Ureter (tissue), 1 donor: ENCODE measurements around the gene TMEM94. TPM values are rescaled to one million over a fixed set of nuclear protein-coding genes. Genes with fewer than 3 reads are reported as not detected.

ENCODE experiments used
- DNase-seq: peaks from one replicate; pipeline ENCODE4 v3.0.0-alpha.2; 2020; ENCODE audit warnings: low spot score
- total RNA-seq: library from RNA; stranded (reverse); gene quantifications from one replicate; pipeline ENCODE4 v1.2.4, GENCODE V29; 2023
- donor health status: DM: yes; HTN: yes; CAD: no.

TMEM94 gene
- total RNA-seq, 1 donor from 2014 or later = 73.2 TPM

DNA sequence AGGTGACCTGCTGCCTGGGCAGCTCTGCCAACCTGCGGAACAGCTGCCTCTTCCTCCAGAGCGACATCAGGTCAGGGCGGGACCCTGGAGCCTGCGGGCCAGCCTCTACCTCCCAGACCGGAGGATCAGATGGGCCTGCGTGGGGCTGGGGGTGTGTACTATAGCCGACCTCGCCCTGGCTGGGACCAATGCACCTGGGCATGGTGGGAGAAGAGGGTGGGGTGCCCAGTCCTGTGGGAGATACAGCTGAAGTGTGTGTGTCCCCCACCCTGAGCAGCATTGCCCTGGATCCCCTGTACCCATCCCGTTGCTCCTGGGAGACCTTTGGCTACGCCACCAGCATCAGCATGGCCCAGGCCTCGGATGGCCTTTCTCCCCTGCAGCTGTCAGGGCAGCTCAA, 39.6 kb downstream of the TMEM94 start:
- no peak for DNase-seq

DNA sequence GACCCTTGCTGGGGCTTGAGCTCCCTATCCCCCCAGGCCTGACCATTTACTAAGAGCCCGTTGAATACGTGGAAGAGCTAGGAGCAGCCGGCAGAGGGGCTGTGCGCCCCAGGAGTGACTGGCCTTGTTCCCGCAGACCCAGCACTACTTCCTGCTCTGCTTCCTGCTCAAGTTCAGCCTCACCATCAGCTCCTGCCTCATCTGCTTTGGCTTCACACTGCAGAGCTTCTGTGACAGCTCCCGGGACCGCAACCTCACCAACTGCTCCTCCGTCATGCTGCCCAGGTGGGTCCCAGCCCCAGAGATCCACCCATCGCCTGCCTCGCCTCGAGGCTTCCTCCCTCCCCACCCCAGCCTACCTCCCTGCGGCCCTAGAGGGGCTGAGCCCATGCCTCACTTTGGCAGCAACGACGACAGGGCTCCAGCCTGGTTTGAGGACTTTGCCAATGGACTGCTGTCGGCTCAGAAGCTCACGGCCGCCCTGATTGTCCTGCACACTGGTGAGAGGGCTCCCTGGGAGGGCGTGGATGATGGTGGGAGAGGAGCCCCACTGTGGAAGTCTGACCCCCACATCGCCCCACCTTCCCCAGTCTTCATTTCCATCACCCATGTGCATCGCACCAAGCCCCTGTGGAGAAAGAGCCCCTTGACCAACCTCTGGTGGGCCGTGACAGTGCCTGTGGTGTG, 41.7 kb downstream of the TMEM94 start:
- DNase-seq = no peak

DNA sequence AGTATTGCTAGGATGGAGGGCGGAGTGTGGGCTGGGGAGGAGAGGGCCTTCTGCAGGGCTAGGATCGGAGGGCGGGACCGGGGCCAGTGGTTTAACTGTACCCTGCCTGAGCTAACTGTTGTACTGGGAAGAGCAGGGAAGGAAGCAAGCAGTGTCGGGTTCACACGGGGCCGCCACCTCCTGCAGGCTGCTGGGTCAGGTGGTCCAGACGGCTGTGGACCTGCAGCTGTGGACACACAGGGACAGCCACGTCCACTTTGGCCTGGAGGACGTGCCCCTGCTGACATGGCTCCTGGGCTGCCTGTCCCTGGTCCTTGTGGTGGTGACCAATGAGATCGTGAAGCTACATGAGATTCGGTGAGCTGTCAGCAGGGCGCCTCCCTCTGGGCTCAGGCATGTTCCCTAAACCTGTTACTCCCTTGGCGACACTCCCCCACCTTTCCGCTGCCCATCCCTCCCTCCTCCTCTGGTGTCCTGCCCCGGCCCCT, 42.3 kb downstream of the TMEM94 start:
- DNase-seq = no peak

DNA sequence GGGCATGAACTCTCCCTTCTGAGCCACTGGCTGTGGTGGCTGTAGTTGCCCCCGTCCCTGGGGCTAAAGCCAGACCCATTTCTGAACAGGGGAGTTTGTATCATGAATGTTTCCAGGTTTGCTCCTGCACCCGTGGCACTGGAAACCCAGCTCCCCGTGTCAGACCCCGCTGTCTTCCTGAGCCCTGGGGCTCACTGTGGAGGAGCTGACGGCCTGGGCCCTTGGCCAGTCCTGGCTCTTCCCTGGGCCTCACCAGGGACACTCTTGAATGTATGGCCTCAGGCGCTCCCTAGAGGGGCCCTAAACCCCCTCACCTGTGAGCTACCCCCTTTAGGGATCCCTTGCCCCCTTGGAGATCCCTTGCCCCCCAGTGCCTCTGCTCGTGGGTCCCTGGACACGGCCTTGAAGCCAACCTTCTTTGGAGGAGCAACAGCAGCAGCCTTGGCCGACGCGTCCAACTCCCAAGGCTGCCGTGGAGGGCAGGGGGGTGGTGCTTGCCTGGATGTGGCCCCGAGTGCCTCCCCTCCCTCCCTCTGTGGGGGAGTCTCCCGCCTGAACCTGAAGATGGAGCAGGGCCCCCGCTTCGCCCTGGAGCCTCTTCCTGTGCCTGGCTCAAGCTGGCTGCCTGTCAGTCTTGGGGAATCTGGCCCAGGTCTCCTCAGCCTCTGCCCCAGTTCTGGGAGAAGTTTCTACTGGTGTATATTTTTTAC, 43.0 kb downstream of the TMEM94 start:
- DNase-seq = no peak

DNA sequence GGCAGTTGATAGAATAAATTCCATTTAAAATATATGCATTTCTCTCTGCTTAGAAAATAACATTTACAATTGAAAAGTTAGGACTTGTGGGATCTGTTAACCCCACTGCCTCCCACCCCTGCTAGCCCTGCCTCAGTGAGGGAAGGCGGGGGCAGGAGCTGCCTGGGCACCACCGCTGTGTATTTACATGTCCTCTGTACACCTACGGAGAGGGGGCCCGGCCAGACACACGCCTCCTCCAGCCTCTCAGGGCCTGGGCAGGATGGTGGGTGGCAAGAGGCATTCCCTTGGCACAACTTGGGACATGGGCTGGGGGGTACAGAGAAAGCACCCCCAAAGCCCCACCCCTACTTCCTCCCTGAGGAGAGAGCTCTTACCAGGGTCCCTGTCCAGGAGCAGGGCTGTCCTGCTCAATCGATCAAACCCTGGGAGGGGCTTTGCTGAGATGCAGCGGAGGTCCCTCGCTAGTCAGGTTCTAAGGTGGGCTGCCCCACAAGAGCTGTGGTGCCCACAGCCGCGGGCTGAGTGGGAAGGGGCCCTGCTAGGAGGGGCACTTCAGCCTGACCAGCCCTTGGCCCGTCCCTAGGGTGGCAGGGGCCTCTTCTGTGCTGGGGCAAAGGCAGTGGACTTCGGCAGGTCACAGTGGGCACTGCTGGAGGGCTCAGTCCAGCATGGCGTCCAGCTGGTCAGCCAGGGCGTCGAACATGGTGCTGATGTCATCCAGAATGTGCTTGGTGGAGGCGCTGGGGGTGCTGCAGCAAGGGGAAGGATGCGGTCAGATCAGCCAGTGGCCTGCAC, 44.2 kb downstream of the TMEM94 start:
- DNase-seq = no peak

DNA sequence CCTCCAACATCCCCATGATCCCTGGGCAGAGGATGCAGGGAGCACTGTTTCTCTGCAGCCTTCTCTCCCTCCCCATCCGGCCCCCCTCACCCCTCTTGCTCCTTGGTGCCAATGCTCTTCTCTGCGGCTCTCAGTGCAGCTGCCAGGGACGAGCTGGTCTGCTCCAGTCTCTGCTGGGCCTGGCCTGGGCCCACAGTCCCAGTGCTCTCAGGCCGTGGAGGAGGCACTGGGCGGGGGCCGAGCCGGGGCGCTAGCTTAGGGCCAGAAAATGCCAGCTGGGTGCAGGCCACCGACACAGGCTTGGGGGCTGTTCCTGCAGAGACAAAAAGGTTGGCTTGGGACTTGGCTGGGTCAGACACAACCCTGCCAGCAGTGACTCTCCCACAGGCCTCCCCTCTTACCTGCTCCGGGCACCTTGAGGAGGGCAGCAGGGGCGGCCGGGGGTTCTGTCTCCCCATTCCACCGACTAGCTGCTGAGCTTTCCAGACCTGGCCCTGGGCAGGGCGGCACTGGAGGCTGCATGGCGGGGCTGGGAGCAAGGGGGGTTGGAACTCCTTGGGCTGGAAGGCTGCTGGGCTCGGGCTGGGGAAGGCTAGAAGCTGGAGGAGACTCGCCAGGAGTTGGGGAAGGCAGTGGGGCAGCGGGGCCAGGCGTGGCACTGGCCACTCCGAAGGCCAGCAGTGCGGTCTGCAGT, 45.1 kb downstream of the TMEM94 start:
- DNase-seq = no peak

DNA sequence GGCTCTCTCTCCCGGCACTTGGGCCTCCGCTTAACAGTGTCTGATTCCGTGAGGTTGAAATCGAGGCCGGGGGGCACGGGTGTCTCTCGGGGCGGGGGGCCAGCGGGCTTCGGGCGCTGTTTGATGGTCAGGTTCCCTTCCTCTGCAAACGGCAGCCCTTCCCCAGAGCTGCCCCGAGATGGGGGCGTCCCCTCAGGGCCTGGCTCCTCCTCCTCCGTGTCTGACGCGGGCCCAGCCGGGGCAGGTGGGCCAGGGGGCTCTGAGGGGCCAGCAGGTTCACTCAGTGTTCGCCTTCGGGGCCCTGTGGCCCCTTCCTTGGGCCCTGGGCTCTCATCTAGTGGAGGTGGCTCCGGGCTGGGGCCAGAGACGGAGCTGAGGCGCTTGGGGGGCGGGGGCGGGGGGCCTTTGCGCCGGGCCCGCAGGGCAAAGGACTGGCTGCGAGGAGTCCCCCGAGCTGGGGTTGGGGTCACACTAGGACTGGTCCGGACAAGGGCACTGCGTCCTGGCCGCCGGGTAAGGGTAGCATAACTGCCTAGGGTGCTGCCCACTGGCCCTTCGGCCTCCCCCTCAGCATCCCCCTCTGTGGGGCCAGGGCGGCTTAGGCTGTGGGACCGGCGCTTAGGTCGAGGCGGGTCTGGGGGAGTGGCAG, 45.8 kb downstream of the TMEM94 start:
- no peak for DNase-seq

DNA sequence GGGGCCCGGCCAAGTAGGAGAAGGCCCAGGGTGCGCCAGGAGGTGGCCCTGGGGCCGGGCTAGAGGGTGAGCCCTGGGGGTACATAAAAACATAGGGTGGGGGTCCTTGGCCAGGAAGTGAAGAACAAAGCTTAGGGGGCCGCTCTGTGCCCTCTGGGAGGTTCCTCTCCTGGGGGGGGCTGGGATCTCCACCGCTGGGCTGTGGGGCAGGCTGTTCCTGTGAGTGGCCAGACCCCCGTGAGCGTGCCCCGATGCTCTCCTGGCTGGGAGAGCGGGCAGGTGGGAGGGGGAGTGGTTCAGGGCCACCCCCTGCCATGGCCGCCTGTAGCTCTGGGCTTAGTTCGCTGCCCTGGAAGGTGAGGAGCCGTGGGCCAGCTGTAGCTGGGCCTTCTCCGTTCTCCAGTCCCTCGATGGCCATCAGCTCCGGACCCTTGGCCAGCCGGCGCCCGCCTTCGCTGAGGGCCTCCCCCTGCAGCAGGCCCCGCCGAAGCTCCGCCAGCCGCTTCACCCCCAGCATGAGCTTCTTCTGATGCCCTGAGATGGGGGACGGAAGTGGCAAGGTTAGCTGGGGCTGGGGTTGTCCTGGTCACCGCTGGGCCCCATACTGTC, 46.4 kb downstream of the TMEM94 start:
- no peak for DNase-seq

DNA sequence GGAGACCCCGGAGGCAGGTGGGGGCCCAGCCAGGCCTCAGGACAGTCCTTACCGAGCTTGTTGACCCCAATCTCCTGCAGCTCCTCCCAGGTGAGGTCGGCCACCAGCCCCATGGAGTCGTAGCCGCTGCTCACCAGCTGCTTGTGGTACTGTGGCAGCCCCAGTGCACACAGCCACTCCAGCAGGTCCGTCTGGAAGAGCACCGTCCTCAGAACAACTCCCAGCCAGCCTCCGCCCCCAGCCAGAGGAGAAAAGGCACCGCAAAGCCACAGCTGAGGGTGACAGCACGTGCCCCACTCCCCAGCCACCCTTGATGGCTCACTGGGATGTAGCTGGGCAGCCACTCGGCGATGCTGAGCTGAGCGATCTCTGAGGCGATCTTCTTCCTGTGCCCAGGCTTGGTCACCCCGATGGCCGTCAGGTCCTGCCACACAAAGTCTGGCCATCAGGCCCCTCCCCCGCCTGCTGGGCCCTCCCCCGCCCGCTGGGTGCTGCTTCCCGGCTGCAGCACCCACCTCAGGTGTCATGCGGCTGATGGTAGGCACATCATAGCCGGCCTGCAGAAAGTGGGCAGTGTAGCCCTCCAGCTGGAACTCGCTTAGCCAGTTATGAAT, 47.0 kb downstream of the TMEM94 start:
- no peak for DNase-seq

DNA sequence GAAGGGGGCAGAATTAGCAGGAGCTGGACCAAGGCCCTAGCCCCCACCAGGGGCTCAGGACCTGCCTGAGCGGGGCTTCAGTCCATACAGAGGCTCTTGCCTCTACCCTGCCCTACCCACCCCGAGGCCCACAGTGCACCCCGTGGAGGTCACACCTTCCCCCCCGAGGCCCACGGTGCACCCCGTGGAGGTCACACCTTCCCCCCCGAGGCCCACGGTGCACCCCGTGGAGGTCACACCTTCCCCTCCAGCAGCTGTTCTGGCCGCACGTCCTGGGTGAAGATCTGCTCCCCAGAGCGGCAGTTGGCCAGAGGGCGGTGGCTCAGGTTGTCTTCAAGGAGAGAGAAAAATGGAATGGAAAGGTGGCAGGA, 47.5 kb downstream of the TMEM94 start:
- DNase-seq = no peak

DNA sequence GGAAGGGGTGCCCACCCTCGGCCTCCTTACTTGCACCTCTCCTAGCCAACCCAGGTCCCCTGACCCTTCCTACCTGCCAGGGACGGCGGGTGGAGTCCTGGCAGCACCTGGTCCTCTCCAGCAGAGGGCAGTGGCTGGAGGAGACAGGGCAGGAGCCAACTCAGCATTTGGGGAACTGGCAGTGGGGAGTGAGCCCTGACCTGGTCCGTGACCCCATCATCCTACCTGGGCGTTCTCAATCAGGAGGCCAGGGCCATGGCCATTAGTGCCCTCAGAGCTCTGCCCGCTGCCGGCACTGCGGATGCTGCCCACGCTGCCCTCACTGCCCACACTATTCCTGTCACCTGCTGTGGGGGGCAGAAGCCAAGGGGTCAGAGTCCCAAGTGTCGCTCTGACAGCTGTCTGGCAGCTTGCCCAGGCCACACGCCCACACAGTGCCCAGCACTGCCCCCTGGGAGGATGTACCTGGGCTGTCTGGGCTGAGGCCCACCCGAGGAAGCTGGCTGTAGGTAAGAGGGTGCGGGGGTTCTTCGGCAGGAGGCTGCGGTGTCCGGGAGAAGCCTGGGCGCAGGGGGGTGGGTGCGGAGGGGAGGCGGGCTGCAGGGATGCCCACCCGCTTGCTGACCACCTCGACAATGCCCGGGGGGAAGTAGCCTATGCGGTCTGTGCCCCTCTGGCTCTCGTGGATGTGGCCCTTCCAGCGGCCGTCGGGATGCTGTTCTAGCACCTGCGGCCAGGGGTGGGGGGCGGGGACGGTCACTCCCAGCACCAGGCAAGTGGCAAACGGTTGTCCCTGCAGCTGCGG, 48.1 kb downstream of the TMEM94 start:
- DNase-seq = no peak

DNA sequence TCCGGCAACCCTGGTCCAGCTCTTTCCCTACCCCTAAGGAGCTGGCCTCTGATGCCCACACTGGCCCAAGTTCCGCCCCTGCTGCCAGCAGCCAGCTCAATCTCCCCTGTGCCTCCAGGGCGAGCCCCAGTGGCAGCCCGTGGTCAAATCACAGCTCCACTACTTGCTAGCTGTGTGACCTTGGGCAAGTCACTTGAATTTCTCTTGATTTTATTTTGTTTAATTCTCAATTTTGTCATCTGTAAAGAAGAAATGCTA, 48.6 kb downstream of the TMEM94 start:
- DNase-seq = no peak

DNA sequence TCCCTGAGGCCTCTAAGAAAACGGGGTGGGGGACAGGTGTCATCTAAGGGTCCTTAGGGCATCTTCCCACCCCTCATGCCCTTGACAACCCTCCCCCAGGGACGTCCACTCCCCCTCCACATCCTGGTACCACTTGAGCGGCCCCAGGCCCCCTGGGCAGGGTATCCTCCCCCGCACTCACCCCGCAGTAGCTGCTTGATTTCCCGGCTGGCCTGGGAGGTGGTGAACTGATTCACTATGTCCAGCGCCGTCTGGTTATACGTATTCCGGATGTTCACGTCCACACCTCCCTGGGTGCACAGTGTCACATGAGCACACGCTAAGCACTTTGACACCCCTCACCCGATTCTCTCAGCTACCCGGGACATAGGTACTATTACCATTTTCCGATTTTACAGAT, 49.2 kb downstream of the TMEM94 start:
- DNase-seq = no peak

DNA sequence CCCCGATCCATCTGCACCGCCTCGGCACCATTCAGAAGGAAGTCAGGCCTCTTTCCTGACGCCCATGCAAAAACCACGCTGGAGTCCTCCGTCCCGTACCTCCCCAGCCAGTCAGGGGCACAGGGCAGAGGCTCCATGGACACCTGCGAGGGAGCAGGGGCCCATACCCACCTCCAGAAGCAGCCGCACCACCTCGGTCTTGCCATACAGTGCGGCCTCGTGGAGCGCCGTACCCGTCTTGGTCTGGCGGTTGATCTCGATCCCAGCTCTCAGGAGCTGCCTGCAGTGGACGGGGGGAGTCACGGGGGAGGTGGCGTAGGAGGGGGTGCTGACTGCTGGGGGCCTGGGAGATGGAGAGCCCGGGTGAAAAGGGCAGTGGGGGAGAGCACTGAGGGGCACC, 49.7 kb downstream of the TMEM94 start:
- DNase-seq = no peak

DNA sequence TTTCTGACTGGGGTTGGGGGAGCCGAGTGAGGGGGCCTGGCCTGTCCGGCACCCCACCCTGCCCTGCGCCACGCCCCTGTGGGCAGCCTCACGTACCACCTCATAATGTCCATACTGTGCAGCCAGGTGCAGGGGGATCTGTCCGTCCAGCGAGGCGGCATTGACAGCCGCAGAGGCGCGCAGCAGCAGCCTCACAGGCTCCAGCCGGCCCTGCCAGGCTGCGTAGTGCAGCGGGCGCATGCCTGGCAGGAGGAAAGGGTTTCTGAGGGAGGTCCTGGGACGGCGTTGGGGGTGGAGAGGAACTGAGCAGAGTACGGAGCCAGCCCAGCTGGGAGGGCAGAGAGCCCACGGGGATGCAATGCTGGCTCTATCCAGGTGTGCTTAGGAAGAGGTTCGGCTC, 50.5 kb downstream of the TMEM94 start:
- DNase-seq = no peak

DNA sequence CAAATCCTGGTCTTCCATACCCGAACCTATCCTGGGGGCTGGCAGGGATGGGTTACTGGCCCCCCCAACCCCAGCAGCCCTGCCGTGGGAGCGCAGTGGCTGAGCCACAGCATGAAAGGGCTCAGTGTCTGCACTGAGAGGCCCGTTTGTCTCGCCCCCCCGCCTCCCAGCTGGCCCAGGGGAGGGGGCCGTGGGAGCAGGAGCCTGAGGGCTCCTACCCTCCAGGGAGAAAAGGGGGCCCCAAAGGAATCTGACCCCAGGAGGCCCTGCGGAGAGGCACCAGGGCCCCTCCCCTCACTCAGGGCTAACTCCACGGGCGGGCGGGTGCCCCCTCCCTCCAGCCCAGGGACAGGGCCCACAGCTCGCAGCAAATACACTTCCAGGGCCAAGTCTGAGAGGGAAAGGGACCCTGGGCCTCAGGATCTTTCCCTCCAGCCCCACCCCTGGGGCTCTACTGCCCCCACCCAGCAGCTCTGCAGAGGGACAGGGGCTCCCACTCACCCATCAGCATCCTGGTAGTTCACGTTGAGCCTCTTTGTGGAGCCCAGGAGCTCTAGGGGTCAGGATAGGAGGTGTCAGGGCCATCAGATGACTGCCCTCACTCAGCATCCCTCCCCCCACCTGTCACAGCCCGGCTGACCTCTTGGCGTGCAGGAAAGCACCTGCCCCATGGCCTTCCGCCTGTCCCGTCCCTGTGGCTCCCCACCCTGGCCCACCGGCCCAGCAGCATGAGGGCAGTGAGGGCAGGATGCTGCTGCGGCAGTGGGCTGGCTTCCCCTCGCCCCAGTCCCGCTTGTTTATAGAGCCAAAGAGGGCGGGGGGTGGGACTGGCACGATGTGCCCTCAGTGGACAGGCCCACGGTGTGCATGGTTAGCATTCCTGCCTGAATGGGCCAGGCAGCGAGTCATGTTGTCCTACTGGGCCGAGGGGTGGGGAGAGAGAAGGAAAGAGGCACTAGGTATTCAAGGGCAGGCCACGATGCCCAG, 51.6 kb downstream of the TMEM94 start:
- DNase-seq = no peak

DNA sequence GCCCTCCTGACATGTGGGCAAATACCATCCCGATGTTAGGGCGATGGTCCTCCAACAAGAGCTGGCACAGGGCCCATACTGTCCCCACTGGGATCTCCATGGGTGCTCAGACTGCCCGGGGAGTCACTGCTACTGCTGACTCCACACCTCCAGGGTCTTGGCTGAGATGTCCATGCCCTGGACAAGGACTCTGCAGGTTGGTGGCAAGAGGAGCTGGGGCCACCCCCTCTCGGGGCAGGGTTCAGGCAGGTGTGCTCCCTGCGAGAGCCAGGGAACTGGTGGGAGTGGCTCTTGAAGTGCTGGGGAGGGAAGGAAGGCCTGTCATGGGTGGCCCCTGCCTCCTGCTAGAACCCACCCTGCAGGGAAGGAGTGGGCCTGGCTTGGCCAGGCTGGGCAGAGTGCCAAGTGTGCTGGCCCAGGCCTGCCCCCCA, 52.5 kb downstream of the TMEM94 start:
- DNase-seq = no peak

DNA sequence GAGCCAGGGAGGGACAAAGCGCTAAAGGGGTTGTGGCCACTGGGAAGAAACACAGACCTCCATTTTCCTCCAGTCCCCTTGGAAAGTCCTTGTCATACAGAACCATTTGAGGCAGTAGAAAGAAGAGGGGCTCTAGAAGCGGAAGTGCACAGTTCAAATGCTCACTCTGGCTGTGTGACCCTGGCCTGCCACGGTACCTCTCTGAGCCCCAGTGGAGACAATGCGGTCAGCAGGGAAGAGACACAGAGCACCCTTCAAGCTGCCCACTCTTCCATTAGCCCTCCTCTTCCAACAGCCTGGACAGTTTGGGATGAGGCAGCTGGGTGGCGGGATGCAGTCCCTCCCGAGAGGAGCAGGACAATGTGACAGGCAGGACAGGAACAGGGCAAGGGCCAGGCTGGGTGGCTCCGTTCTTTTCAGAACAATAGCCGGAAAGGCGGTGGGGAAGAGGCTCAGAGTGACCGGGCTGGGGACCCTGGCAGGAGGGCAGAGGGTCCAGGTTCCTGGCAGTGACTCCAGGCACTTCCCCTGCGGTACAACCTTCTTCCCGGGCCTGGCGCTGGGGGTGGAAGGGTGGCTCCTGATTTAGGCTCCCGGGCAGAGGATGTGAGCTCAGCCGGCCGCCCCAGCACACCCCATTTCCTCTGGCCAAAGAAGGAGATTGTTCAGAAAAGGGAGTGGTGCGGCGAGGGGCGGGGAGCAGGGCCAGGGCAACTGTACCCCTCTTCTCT, 53.3 kb downstream of the TMEM94 start:
- DNase-seq = no peak
